PC-3 (cell line): Measurements from ENCODE around the gene PPP6R1.

Experiments
- CTCF ChIP-seq: fragments of 300-600 bp; sonication (generic); conservative IDR thresholded peaks from 2 replicates; pipeline ENCODE4 v1.5.1; 2017; ENCODE audit warnings: antibody characterized with exemption, low read depth, mild to moderate bottlenecking, low read length
- EZH2 ChIP-seq: fragments of 300-600 bp; sonication (generic); IDR thresholded peaks from one replicate; pipeline ENCODE4 v1.6.1; 2017; ENCODE audit warnings: antibody characterized with exemption, mild to moderate bottlenecking, low read length; ENCODE audit not compliant: unreplicated experiment
- EZH2phosphoT487 ChIP-seq: fragments of 300-600 bp; sonication (generic); IDR thresholded peaks from 2 replicates; pipeline ENCODE4 v1.6.1; 2018; ENCODE audit warnings: mild to moderate bottlenecking, antibody characterized with exemption, low read length, borderline replicate concordance

- TF ChIP-seq CTCF, result no peak
- no peak for TF ChIP-seq EZH2phosphoT487
- no peak for TF ChIP-seq EZH2
These were observed 46.7 kb upstream of the PPP6R1 start for GRCh38 chr19:55305491-55305890.
